Kidney (tissue), 14 donors: ENCODE results near the gene CHSY3. TPM values are rescaled to one million over a fixed set of nuclear protein-coding genes. Genes with fewer than 3 reads are reported as not detected.

Experiments used
- DNase-seq, 5 donors: peaks; one replicate each; pipeline ENCODE4 v3.0.0-alpha.2; 2013 to 2020
- FAIRE-seq: peaks from 2 replicates; lab custom pipeline; 2012; peaks lifted over from hg19 to GRCh38; lab: Jason Lieb, UNC
- H3K27ac ChIP-seq, 2 donors: one replicate each; pipeline ENCODE4 v1.7.0; 2013; ENCODE audit warnings: low read depth in 2 of 2, low read length in 2 of 2, inconsistent platforms in 1 of 2
- H3K27me3 ChIP-seq: one replicate; pipeline ENCODE4 v1.7.1; 2013; ENCODE audit warnings: low read length, inconsistent platforms; ENCODE audit not compliant: control insufficient read depth, insufficient read depth
- H3K36me3 ChIP-seq, 3 donors: one replicate each; pipeline versions ENCODE4 v1.7.0 to v1.7.1; 2013; ENCODE audit warnings: low read length in 3 of 3, control low read depth in 1 of 3, inconsistent platforms in 1 of 3; ENCODE audit not compliant: insufficient read depth in 3 of 3, control insufficient read depth in 2 of 3
- H3K4me1 ChIP-seq, 3 donors: one replicate each; pipeline versions ENCODE4 v1.7.0 to v1.7.1; 2013; ENCODE audit warnings: low read length in 3 of 3, inconsistent platforms in 1 of 3, low read depth in 1 of 3; ENCODE audit not compliant: control insufficient read depth in 2 of 3, insufficient read depth in 2 of 3
- H3K4me3 ChIP-seq, 3 donors: one replicate each; pipeline versions ENCODE4 v1.7.0 to v1.8.1; 2013; ENCODE audit warnings: low read length in 3 of 3, control low read depth in 1 of 3, inconsistent platforms in 1 of 3
- H3K9ac ChIP-seq, 3 donors: one replicate each; pipeline versions ENCODE4 v1.7.0 to v1.7.1; 2013; ENCODE audit warnings: low read length in 3 of 3, control low read depth in 1 of 3, inconsistent platforms in 1 of 3
- H3K9me3 ChIP-seq, 3 donors: one replicate each; pipeline versions ENCODE4 v1.7.0 to v1.7.1; 2013; ENCODE audit warnings: low read length in 3 of 3, control low read depth in 1 of 3, inconsistent platforms in 1 of 3; ENCODE audit not compliant: control insufficient read depth in 2 of 3, insufficient read depth in 1 of 3
- intact Hi-C: fragments of 100-400 bp; cut with DNase I; formaldehyde crosslinking; loops from one replicate; pipeline ENCODE4 v1.11.1; 2022
- polyA plus RNA-seq: library from polyadenylated mRNA; stranded (reverse); fragments of 350-450 nt; fragmentation: Illumina TruSeq; extraction: RNeasy Lipid Tissue Mini Kit (QIAGEN cat#74804); gene quantifications from one replicate; pipeline ENCODE4 v1.2.3, GENCODE V29; 2014; ENCODE audit warnings: low read depth, low replicate concordance; ENCODE audit not compliant: insufficient read depth
- total RNA-seq: library from RNA; stranded (reverse); fragmentation: NEBNext Ultra II Directional; extraction: Animal tissue kit (Norgen Biotek cat#: 25700); gene quantifications from one replicate; pipeline ENCODE4 v1.2.1, GENCODE V29; 2021
- TF ChIP-seq, protein P1 (sequence below): IDR thresholded peaks from 3 replicates; pipeline ENCODE4 v1.5.1; 2012; ENCODE audit warnings: mild to moderate bottlenecking, moderate library complexity, borderline replicate concordance; ENCODE audit not compliant: insufficient read depth; ENCODE audit errors: extremely low read depth
- donor health status: control.
- donor health status: control.
- donor health status: control.
- donor health status: control.
- donor health status: control.
- donor health status: DM: yes; HTN: yes; CAD: no.
- donor health status: Normal renal cell carcinoma (clear cell type).

Gene CHSY3
- total and polyA plus RNA-seq, 2 donors from 2014 or later, result 0.13 to 3.0 TPM

DNA sequence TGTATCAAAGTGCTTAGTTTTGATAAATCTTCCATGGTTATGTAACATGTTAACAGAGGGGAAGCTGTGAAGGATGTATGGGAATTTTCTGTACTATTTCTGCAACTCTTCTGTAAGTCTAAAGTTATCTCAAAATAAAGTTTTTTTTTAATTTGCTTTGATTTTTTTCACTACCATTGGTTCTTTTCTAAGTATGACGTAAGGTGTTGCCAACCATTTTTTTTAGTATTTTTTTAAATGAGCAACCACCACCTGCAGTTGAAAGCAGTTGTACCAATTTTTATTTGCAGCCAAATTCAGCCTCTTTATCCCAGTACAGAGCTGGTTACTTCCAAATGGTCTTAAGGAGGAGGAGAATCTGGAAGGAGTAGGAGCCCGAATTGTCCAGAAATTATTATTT is 192.2 kb downstream of the CHSY3 start:
- intact Hi-C loops, result no loop called here
- TF ChIP-seq, protein P1, sequence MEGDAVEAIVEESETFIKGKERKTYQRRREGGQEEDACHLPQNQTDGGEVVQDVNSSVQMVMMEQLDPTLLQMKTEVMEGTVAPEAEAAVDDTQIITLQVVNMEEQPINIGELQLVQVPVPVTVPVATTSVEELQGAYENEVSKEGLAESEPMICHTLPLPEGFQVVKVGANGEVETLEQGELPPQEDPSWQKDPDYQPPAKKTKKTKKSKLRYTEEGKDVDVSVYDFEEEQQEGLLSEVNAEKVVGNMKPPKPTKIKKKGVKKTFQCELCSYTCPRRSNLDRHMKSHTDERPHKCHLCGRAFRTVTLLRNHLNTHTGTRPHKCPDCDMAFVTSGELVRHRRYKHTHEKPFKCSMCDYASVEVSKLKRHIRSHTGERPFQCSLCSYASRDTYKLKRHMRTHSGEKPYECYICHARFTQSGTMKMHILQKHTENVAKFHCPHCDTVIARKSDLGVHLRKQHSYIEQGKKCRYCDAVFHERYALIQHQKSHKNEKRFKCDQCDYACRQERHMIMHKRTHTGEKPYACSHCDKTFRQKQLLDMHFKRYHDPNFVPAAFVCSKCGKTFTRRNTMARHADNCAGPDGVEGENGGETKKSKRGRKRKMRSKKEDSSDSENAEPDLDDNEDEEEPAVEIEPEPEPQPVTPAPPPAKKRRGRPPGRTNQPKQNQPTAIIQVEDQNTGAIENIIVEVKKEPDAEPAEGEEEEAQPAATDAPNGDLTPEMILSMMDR, result no peak
- H3K4me1 ChIP-seq, result no peaks in the 10 kb centered on the region
- H3K36me3 ChIP-seq, result no peaks in the 10 kb centered on the region
- DNase-seq (no peak), FAIRE-seq (no peak)
- H3K27ac ChIP-seq, result no peak overlapping the region
- no peaks in the 10 kb centered on the region for H3K9me3 ChIP-seq
- no peak overlapping the region for H3K9ac ChIP-seq
- no peak overlapping the region for H3K4me3 ChIP-seq
- no peaks in the 10 kb centered on the region for H3K27me3 ChIP-seq

DNA sequence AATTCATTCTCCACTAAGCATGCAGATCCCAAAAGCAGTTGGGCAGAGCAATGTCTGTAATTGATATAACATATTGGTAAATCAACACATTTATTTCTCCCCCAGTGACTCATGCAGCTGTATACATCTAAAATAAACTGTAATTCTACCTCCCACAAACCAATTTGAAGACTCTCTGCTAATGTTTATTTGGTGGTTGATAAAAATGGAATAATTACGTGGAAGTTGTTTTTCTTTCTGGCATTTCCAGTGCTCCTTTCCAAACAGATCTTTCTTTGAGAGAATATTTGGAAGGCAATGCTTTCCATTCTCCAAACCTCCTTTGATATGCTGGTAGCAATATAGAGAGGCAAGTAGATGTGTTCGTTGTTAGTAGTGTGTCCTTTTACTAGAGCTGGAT is 194.7 kb downstream of the CHSY3 start:
- H3K36me3 ChIP-seq, result no peaks in the 10 kb centered on the region
- DNase-seq (no peak), FAIRE-seq (no peak)
- no peak overlapping the region for H3K4me3 ChIP-seq
- H3K9ac ChIP-seq, result no peak overlapping the region
- H3K4me1 ChIP-seq, result no peaks in the 10 kb centered on the region
- H3K27ac ChIP-seq, result no peak overlapping the region
- TF ChIP-seq, protein P1, result no peak
- H3K27me3 ChIP-seq, result no peaks in the 10 kb centered on the region
- intact Hi-C loops, result no loop called here
- no peaks in the 10 kb centered on the region for H3K9me3 ChIP-seq

DNA sequence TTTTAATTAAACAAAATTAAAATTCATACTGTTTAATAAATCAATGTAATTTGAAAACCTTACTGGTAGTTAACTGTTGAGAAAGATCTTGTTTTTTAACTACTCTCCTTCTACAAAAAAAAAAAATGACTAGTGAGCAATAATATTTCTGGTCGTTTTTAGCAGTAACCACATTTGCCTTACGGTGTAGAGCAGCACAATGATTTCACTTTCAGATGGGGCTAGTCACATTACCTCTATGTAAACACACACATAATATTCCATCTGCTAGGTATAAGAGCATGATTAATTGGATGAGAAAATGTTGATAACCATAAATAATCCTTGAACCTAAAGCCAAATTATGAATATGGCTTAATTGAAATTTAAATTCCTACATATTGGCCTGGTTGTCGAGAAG is 198.1 kb downstream of the CHSY3 start:
- Histone ChIP-seq H3K27ac (no peak overlapping the region), H3K27me3 (no peaks in the 10 kb centered on the region), H3K4me3 (no peak overlapping the region), H3K36me3 (no peaks in the 10 kb centered on the region), H3K4me1 (no peaks in the 10 kb centered on the region), H3K9me3 (no peaks in the 10 kb centered on the region), H3K9ac (no peak overlapping the region)
- TF ChIP-seq, protein P1, result no peak
- no peak for FAIRE-seq
- intact Hi-C loops, result no loop called here
- no peak for DNase-seq

DNA sequence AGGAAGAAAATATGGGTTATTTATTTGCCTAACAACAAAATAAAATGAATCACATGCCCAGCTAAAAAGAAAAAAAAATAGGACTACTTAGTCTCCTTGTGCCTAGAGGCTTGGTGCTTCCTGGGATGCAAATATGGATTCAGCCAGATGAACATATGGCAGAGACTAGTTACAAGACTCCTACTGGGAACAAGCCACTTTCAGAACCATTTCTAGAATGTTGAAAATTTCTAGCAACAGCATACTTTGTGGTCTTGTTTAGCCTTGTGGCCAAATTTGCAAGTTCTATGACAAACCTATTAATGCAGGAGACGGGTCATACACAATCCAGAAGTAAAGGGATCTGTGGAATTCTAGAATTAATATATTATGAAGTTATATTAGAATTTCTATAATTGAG is 198.7 kb downstream of the CHSY3 start:
- TF ChIP-seq, protein P1, result no peak
- FAIRE-seq (no peak), DNase-seq (no peak)
- intact Hi-C loops, result no loop called here
- H3K4me1 ChIP-seq, result no peaks in the 10 kb centered on the region
- H3K27ac ChIP-seq, result no peak overlapping the region
- no peaks in the 10 kb centered on the region for H3K9me3 ChIP-seq
- no peak overlapping the region for H3K4me3 ChIP-seq
- H3K36me3 ChIP-seq, result no peaks in the 10 kb centered on the region
- no peaks in the 10 kb centered on the region for H3K27me3 ChIP-seq
- H3K9ac ChIP-seq, result no peak overlapping the region
